Nephron (organoid): ENCODE data around the gene ABLIM3.
"Not testable (repeated sequence)": the region's sequence is repeated elsewhere in the genome, so short reads cannot be mapped to it uniquely, and the experiment has no call there.

Experiments
- H3K27ac Mint-ChIP-seq, 3 experiments: 2 replicates each; pipeline ENCODE4 v1.8.0; 2020; ENCODE audit warnings: mixed read lengths in 3 of 3, mild to moderate bottlenecking in 2 of 3, moderate library complexity in 1 of 3
- H3K27me3 Mint-ChIP-seq: 2 replicates; pipeline ENCODE4 v1.8.0; 2021; ENCODE audit warnings: low read depth, mild to moderate bottlenecking, moderate library complexity, mixed read lengths
- H3K36me3 Mint-ChIP-seq: 2 replicates; pipeline ENCODE4 v1.8.0; 2020; ENCODE audit warnings: low read depth, mixed read lengths
- H3K4me1 Mint-ChIP-seq: 2 replicates; pipeline ENCODE4 v1.8.0; 2020; ENCODE audit warnings: mixed read lengths
- H3K4me3 Mint-ChIP-seq, 3 experiments: 2 replicates each; pipeline ENCODE4 v1.8.0; 2020; ENCODE audit warnings: mild to moderate bottlenecking in 3 of 3, mixed read lengths in 3 of 3, moderate library complexity in 2 of 3
- H3K9me3 Mint-ChIP-seq: 2 replicates; pipeline ENCODE4 v1.8.0; 2020; ENCODE audit warnings: mixed read lengths
- CTCF ChIP-seq, 3 experiments: fragments of 200-600 bp; sonication (generic); IDR thresholded peaks; one replicate each; pipeline ENCODE4 v1.5.0; 2021; ENCODE audit warnings: antibody characterized with exemption in 3 of 3; ENCODE audit not compliant: unreplicated experiment in 3 of 3

Gene ABLIM3

GRCh38 chr5:149271716-149272563, 130.6 kb downstream of the ABLIM3 start, which contains the start of gene AFAP1L1:
Gene AFAP1L1 (plus strand): TSS chr5:149271859. CDS start chr5:149271969, 110 bp downstream.
- peaks cover 17% of the 10 kb centered on the region for H3K9me3 Mint-ChIP-seq
- peak within 1 kb of the TSS; percentile 87 to 97 (median 93) for H3K4me3 Mint-ChIP-seq
- peaks cover 30% of the 10 kb centered on the region for H3K4me1 Mint-ChIP-seq
- TF ChIP-seq CTCF (IDR thresholded peaks at IDR 0.05; ENCODE audit: unreplicated experiment in 3 of 3) = no peak
- H3K27ac Mint-ChIP-seq = peak within 1 kb of the TSS; percentile 4 to 61 (median 22)
- peaks cover 52% of the 10 kb centered on the region for H3K27me3 Mint-ChIP-seq
- no peaks in the 10 kb centered on the region for H3K36me3 Mint-ChIP-seq

- H3K27ac Mint-ChIP-seq = peak overlapping the region in 1 of 3 experiments; percentile 61
- not testable (repeated sequence) for H3K36me3 Mint-ChIP-seq
Observed at GRCh38 chr5:149272781-149273180, 131.5 kb downstream of the ABLIM3 start.

GRCh38 chr5:149273237-149273636, 131.9 kb downstream of the ABLIM3 start:
- no peak overlapping the region for H3K27ac Mint-ChIP-seq
- no peaks in the 10 kb centered on the region for H3K36me3 Mint-ChIP-seq
- peak overlapping the region; percentile 87 to 97 (median 93) for H3K4me3 Mint-ChIP-seq
- peaks cover 35% of the 10 kb centered on the region for H3K4me1 Mint-ChIP-seq
- TF ChIP-seq CTCF (IDR thresholded peaks at IDR 0.05; ENCODE audit: unreplicated experiment in 3 of 3) = no peak
- H3K27me3 Mint-ChIP-seq = peaks cover 52% of the 10 kb centered on the region
- peaks cover 10% of the 10 kb centered on the region for H3K9me3 Mint-ChIP-seq

More at GRCh38 chr5:149272781-149273180, 131.5 kb downstream of the ABLIM3 start:
- Mint-ChIP-seq H3K9me3 (peaks cover 12% of the 10 kb centered on the region), H3K4me1 (peaks cover 31% of the 10 kb centered on the region), H3K27me3 (peaks cover 52% of the 10 kb centered on the region), H3K4me3 (peak overlapping the region; percentile 87 to 97 (median 93))

GRCh38 chr5:149273950-149274349, 132.7 kb downstream of the ABLIM3 start:
- H3K9me3 Mint-ChIP-seq = peaks cover 3% of the 10 kb centered on the region
- peak overlapping the region; percentile 68 to 97 (median 93) for H3K4me3 Mint-ChIP-seq
- H3K27me3 Mint-ChIP-seq = peaks cover 52% of the 10 kb centered on the region
- no peak for TF ChIP-seq CTCF (IDR thresholded peaks at IDR 0.05; ENCODE audit: unreplicated experiment in 3 of 3)
- H3K36me3 Mint-ChIP-seq = no peaks in the 10 kb centered on the region
- H3K27ac Mint-ChIP-seq = no peak overlapping the region
- peaks cover 41% of the 10 kb centered on the region for H3K4me1 Mint-ChIP-seq

GRCh38 chr5:149274939-149275338, 133.6 kb downstream of the ABLIM3 start:
- peak overlapping the region in 1 of 3 experiments; percentile 40 for H3K4me3 Mint-ChIP-seq
- no peak for TF ChIP-seq CTCF (IDR thresholded peaks at IDR 0.05; ENCODE audit: unreplicated experiment in 3 of 3)
- peaks cover 48% of the 10 kb centered on the region for H3K27me3 Mint-ChIP-seq
- H3K27ac Mint-ChIP-seq = no peak overlapping the region
- H3K4me1 Mint-ChIP-seq = peaks cover 48% of the 10 kb centered on the region
- H3K36me3 Mint-ChIP-seq = no peaks in the 10 kb centered on the region
- H3K9me3 Mint-ChIP-seq = no peaks in the 10 kb centered on the region

GRCh38 chr5:149277801-149278200, 136.5 kb downstream of the ABLIM3 start:
- TF ChIP-seq CTCF (IDR thresholded peaks at IDR 0.05; ENCODE audit: unreplicated experiment in 3 of 3) = no peak
- no peak overlapping the region for H3K27ac Mint-ChIP-seq
- H3K9me3 Mint-ChIP-seq = no peaks in the 10 kb centered on the region
- peaks cover 60% of the 10 kb centered on the region for H3K4me1 Mint-ChIP-seq
- peak overlapping the region in 1 of 3 experiments; percentile 8 for H3K4me3 Mint-ChIP-seq
- H3K36me3 Mint-ChIP-seq = no peaks in the 10 kb centered on the region
- H3K27me3 Mint-ChIP-seq = peaks cover 32% of the 10 kb centered on the region
